Osteocyte (in vitro differentiated cells): ENCODE measurements around the gene SULT6B1. TPM values are rescaled to one million over a fixed set of nuclear protein-coding genes. Genes with fewer than 3 reads are reported as not detected.
A peak's percentile ranks its signal among the peaks of the same experiment; 100 is the strongest.

Experiments used
- DNase-seq: peaks from one replicate; pipeline ENCODE4 v3.0.0; 2021; ENCODE audit warnings: mixed read lengths; ENCODE audit not compliant: unreplicated experiment; ENCODE audit errors: extremely low spot score
- H3K27ac Mint-ChIP-seq: one replicate; pipeline ENCODE4 v1.8.0; 2021; ENCODE audit warnings: mild to moderate bottlenecking, mixed read lengths; ENCODE audit not compliant: unreplicated experiment
- H3K27me3 Mint-ChIP-seq: one replicate; pipeline ENCODE4 v1.8.0; 2021; ENCODE audit warnings: mixed read lengths; ENCODE audit not compliant: unreplicated experiment
- H3K36me3 Mint-ChIP-seq: one replicate; pipeline ENCODE4 v1.8.0; 2021; ENCODE audit warnings: mixed read lengths; ENCODE audit not compliant: unreplicated experiment
- H3K4me1 Mint-ChIP-seq: one replicate; pipeline ENCODE4 v1.8.0; 2021; ENCODE audit warnings: mixed read lengths; ENCODE audit not compliant: unreplicated experiment
- H3K4me3 Mint-ChIP-seq: one replicate; pipeline ENCODE4 v1.8.0; 2021; ENCODE audit warnings: mild to moderate bottlenecking, moderate library complexity, mixed read lengths; ENCODE audit not compliant: unreplicated experiment
- H3K9me3 Mint-ChIP-seq: one replicate; pipeline ENCODE4 v1.8.0; 2021; ENCODE audit warnings: mixed read lengths; ENCODE audit not compliant: unreplicated experiment
- long read RNA-seq: library from polyadenylated mRNA; unstranded; transcript quantifications from one replicate; pipeline ENCODE4 v2.0.0, GENCODE V29; 2021
- total RNA-seq: library from RNA; stranded (reverse); gene quantifications from 2 replicates; pipeline ENCODE4 v1.2.1, GENCODE V29; 2021
- TF ChIP-seq, protein P1 (sequence below): fragments of 200-600 bp; sonication (generic); IDR thresholded peaks from 2 replicates; pipeline ENCODE4 v1.5.0; 2021; ENCODE audit warnings: antibody characterized with exemption, mild to moderate bottlenecking, moderate library complexity

Gene SULT6B1
- total RNA-seq: not detected in 2 replicates
- long read RNA-seq: 0 reads

GRCh38 chr2:37188570-37188969, at the start of gene SULT6B1:
TSS of gene SULT6B1 (minus strand) at chr2:37188670. CDS start at chr2:37188640, 30 bp downstream.
- TF ChIP-seq, protein P1, sequence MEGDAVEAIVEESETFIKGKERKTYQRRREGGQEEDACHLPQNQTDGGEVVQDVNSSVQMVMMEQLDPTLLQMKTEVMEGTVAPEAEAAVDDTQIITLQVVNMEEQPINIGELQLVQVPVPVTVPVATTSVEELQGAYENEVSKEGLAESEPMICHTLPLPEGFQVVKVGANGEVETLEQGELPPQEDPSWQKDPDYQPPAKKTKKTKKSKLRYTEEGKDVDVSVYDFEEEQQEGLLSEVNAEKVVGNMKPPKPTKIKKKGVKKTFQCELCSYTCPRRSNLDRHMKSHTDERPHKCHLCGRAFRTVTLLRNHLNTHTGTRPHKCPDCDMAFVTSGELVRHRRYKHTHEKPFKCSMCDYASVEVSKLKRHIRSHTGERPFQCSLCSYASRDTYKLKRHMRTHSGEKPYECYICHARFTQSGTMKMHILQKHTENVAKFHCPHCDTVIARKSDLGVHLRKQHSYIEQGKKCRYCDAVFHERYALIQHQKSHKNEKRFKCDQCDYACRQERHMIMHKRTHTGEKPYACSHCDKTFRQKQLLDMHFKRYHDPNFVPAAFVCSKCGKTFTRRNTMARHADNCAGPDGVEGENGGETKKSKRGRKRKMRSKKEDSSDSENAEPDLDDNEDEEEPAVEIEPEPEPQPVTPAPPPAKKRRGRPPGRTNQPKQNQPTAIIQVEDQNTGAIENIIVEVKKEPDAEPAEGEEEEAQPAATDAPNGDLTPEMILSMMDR: no peak
- H3K36me3 Mint-ChIP-seq: no peaks in the 10 kb centered on the region
- no peak within 1 kb of the TSS for H3K4me3 Mint-ChIP-seq
- H3K27ac Mint-ChIP-seq: no peak within 1 kb of the TSS
- peaks cover 10% of the 10 kb centered on the region for H3K27me3 Mint-ChIP-seq
- no peak for DNase-seq
- peaks cover 10% of the 10 kb centered on the region for H3K4me1 Mint-ChIP-seq
- no peaks in the 10 kb centered on the region for H3K9me3 Mint-ChIP-seq

- H3K9me3 Mint-ChIP-seq: no peaks in the 10 kb centered on the region
- no peak for DNase-seq
- TF ChIP-seq, protein P1: no peak
- peaks cover 11% of the 10 kb centered on the region for H3K4me1 Mint-ChIP-seq
- H3K4me3 Mint-ChIP-seq: no peak overlapping the region
- H3K36me3 Mint-ChIP-seq: peaks cover 25% of the 10 kb centered on the region
- no peak overlapping the region for H3K27ac Mint-ChIP-seq
- H3K27me3 Mint-ChIP-seq: no peaks in the 10 kb centered on the region
Measured at GRCh38 chr2:37232131-37232933, 43.9 kb upstream of the SULT6B1 start.

DNA sequence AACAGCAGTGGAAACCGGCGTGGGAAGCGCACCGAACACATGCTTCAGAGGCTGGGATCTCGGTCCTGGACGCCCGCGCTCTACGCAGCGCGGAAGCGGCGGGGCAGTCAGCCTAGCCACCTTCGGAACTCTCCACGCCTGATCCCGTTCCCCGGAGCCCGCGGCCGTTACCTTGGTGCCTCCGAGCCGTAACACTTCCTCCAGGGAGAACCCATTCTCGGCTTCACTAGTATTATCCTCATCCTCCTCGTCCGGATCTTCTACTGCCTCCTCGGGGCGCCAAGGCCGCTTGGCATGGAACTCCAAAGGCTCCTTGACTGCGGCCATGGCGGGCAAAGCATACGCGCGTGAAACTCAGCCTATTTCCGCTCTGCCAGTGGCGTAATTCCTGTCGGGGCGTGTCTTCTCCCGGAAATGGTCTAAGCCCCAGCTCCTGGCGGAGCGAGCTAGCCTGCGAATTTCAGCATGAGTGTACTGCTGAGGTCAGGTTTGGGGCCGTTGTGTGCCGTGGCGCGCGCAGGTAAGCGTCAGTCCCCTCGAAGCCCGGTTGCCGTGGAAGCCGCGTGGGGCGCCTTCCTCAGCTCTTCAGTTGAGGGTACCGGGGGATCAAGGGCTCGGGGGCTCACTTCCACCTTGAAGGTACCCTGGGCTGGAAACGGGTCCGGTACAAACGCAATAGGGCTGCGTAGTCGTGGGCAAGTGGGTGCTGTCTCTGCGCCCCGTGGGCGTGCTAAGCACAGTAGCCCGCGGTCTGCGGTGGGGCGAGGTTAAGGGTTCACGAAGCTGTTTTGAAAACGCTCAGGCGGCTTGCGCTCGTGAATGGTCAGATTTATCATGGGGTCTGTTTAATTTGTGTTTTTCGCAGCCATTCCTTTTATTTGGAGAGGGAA, 43.0 kb upstream of the SULT6B1 start, which contains the start of the genes CEBPZ and NDUFAF7:
Gene CEBPZ, minus strand, starts transcription at position 356 of the 890 bp plus-strand sequence. Its CDS starts 29 bp downstream, at position 327.
Gene NDUFAF7, plus strand, starts transcription at position 418 of the 890 bp plus-strand sequence. Its CDS starts 48 bp downstream, at position 466.
- Mint-ChIP-seq H3K27ac (no peak within 1 kb of the TSS), H3K4me1 (peaks cover 13% of the 10 kb centered on the region), H3K27me3 (no peaks in the 10 kb centered on the region), H3K36me3 (peaks cover 32% of the 10 kb centered on the region), H3K4me3 (no peak within 1 kb of the TSS), H3K9me3 (no peaks in the 10 kb centered on the region)
- TF ChIP-seq, protein P1: no peak
- DNase-seq: peak; percentile 93

- no peak overlapping the region for H3K4me3 Mint-ChIP-seq
- TF ChIP-seq, protein P1: no peak
- no peaks in the 10 kb centered on the region for H3K27me3 Mint-ChIP-seq
- H3K36me3 Mint-ChIP-seq: peaks cover 30% of the 10 kb centered on the region
- H3K4me1 Mint-ChIP-seq: peaks cover 16% of the 10 kb centered on the region
- no peak overlapping the region for H3K27ac Mint-ChIP-seq
- H3K9me3 Mint-ChIP-seq: no peaks in the 10 kb centered on the region
- DNase-seq: no peak
Measured at GRCh38 chr2:37230581-37230980, 42.1 kb upstream of the SULT6B1 start.
